ENCODE results near the gene CAMKMT.

CAMKMT gene

GRCh38 chr2:44450806-44451205 lies 89.1 kb downstream of the CAMKMT start:
- POLR2A ChIA-PET = interaction anchor here (0.8 kb wide), 1 partner anchor 242 kb away, joined by 3 read pairs; no protein-coding TSS in a partner anchor

GRCh38 chr2:44452069-44452583 lies 90.4 kb downstream of the CAMKMT start:
- DNase-seq (ENCODE audit: low read depth, low spot score) = no peak
- H3K4me3 ChIP-seq (ENCODE audit: low read depth, low read length) = no peak overlapping the region
- CTCF ChIA-PET = interaction anchor here (0.6 to 1.0 kb wide), 2 partner anchors 28 to 32 kb away, joined by 3 to 4 read pairs; no protein-coding TSS in a partner anchor
- POLR2A ChIA-PET = no interaction called here
- no peak for TF ChIP-seq CTCF (IDR thresholded peaks at IDR 0.05; ENCODE audit: insufficient read depth, low read length, missing control alignments)

More at GRCh38 chr2:44450806-44451205, 89.1 kb downstream of the CAMKMT start:
- no peak overlapping the region for H3K4me3 ChIP-seq (ENCODE audit: low read depth, low read length)
- DNase-seq (ENCODE audit: low read depth, low spot score) = no peak
- CTCF ChIA-PET = no interaction called here
- TF ChIP-seq CTCF (IDR thresholded peaks at IDR 0.05; ENCODE audit: insufficient read depth, low read length, missing control alignments) = no peak

- ChIA-PET CTCF (interaction anchor here (0.9 to 2.2 kb wide), 2 partner anchors 10 to 26 kb away, joined by 3 to 14 read pairs; no protein-coding TSS in a partner anchor), POLR2A (no interaction called here)
- no peak overlapping the region for H3K4me3 ChIP-seq (ENCODE audit: low read depth, low read length)
- no peak for TF ChIP-seq CTCF (IDR thresholded peaks at IDR 0.05; ENCODE audit: insufficient read depth, low read length, missing control alignments)
- DNase-seq (ENCODE audit: low read depth, low spot score) = no peak
Measured at GRCh38 chr2:44453259-44453658, 91.5 kb downstream of the CAMKMT start.

- ChIA-PET CTCF (interaction anchor here (1.0 to 2.8 kb wide), 3 partner anchors 8 to 24 kb away, joined by 3 to 13 read pairs (median 3); no protein-coding TSS in a partner anchor), POLR2A (no interaction called here)
- DNase-seq (ENCODE audit: low read depth, low spot score) = no peak
- H3K4me3 ChIP-seq (ENCODE audit: low read depth, low read length) = no peak overlapping the region
- no peak for TF ChIP-seq CTCF (IDR thresholded peaks at IDR 0.05; ENCODE audit: insufficient read depth, low read length, missing control alignments)
Measured at GRCh38 chr2:44455877-44456276, 94.1 kb downstream of the CAMKMT start.

- H3K4me3 ChIP-seq (ENCODE audit: low read depth, low read length) = no peak overlapping the region
- POLR2A ChIA-PET = no interaction called here
- DNase-seq (ENCODE audit: low read depth, low spot score) = no peak
- TF ChIP-seq CTCF (IDR thresholded peaks at IDR 0.05; ENCODE audit: insufficient read depth, low read length, missing control alignments) = no peak
- CTCF ChIA-PET = interaction anchor here (2.8 kb wide), 1 partner anchor 22 kb away, joined by 13 read pairs; no protein-coding TSS in a partner anchor
Measured at GRCh38 chr2:44456946-44457345, 95.2 kb downstream of the CAMKMT start.

- CTCF ChIA-PET = interaction anchor here (0.8 to 2.4 kb wide), 2 partner anchors 20 to 22 kb away, joined by 3 to 10 read pairs; no protein-coding TSS in a partner anchor
- POLR2A ChIA-PET = no interaction called here
- DNase-seq (ENCODE audit: low read depth, low spot score) = no peak
- TF ChIP-seq CTCF (IDR thresholded peaks at IDR 0.05; ENCODE audit: insufficient read depth, low read length, missing control alignments) = no peak
- no peak overlapping the region for H3K4me3 ChIP-seq (ENCODE audit: low read depth, low read length)
Measured at GRCh38 chr2:44459739-44460138, 98.0 kb downstream of the CAMKMT start.

Data from AG04449 (cell line).